PC-9 (cell line): ENCODE results near the gene KCNK3.

Experiments
- CTCF ChIP-seq: fragments of 200-600 bp; sonication (generic); conservative IDR thresholded peaks from 2 replicates; pipeline ENCODE4 v1.6.1; 2017; ENCODE audit warnings: mixed run types, antibody characterized with exemption, mild to moderate bottlenecking, moderate library complexity
- EZH2 ChIP-seq: fragments of 200-600 bp; sonication (generic); IDR thresholded peaks from 2 replicates; pipeline ENCODE4 v1.8.0; 2017; ENCODE audit warnings: antibody characterized with exemption, low read depth

GRCh38 chr2:26649992-26650712 is 42.4 kb upstream of the KCNK3 start:
- TF ChIP-seq CTCF (no peak), EZH2 (no peak)
